B cell (primary cell): ENCODE results near the gene PHACTR1. TPM values are rescaled to one million over a fixed set of nuclear protein-coding genes. Genes with fewer than 3 reads are reported as not detected.

ENCODE experiments used
- ATAC-seq: fragments of 200-7000 bp; cut with Tn5 transposase; one replicate; pipeline ENCODE4 v1.10.0; 2021; ENCODE audit warnings: low read depth, mild to moderate bottlenecking, moderate number of reproducible peaks, moderate library complexity
- CTCF ChIA-PET: fragments of 350-600 bp; sonication (Branson Sonifier 250); formaldehyde crosslinking; loops from one replicate; lab custom pipeline; 2021; ENCODE audit warnings: antibody characterized with exemption, inconsistent platforms; lab: Charles Lee
- POLR2A ChIA-PET: fragments of 350-600 bp; sonication (Branson Sonifier 250); formaldehyde crosslinking; loops from one replicate; lab custom pipeline; 2021; ENCODE audit warnings: antibody characterized with exemption; lab: Charles Lee
- DNase-seq: peaks from one replicate; pipeline ENCODE4 v3.0.0; 2013
- H2AFZ ChIP-seq: 2 replicates; pipeline ENCODE4 v1.6.1; 2012; ENCODE audit warnings: mild to moderate bottlenecking, low read depth, low read length; ENCODE audit not compliant: insufficient read depth, poor library complexity, severe bottlenecking
- H3K27ac ChIP-seq, 2 donors: 1 replicate in 1 of 2; 2 replicates in 1 of 2; pipeline ENCODE4 v1.5.1; 2012 to 2013; ENCODE audit warnings: low read length in 2 of 2, mild to moderate bottlenecking in 2 of 2, moderate library complexity in 1 of 2
- H3K27me3 ChIP-seq, 4 experiments: fragments of 200-600 bp in 1 of 4; sonication (generic) in 1 of 4; replicated peaks in 1 of 4; 1 replicate in 2 of 4; 2 replicates in 2 of 4; pipeline versions ENCODE4 v1.6.1 to v1.7.0; 2013 to 2016; ENCODE audit warnings: low read length in 3 of 4, mild to moderate bottlenecking in 2 of 4, mixed read lengths in 1 of 4, moderate library complexity in 1 of 4; ENCODE audit not compliant: insufficient read depth in 4 of 4, control insufficient read depth in 3 of 4; ENCODE audit errors: control extremely low read depth in 1 of 4
- H3K36me3 ChIP-seq, 2 experiments: replicated peaks in 1 of 2; 1 replicate in 1 of 2; 2 replicates in 1 of 2; pipeline versions ENCODE4 v1.6.1 to v1.7.1; 2013; ENCODE audit warnings: low read length in 1 of 2; ENCODE audit not compliant: insufficient read depth in 2 of 2, control insufficient read depth in 1 of 2; ENCODE audit errors: control extremely low read depth in 1 of 2, extremely low read depth in 1 of 2
- H3K4me1 ChIP-seq, 2 donors: fragments of 200-600 bp in 1 of 2; sonication (generic) in 1 of 2; 1 replicate in 1 of 2; 2 replicates in 1 of 2; pipeline versions ENCODE4 v1.5.1 to v1.6.1; 2013 to 2017; ENCODE audit warnings: low read length in 2 of 2; ENCODE audit not compliant: control insufficient read depth in 2 of 2, insufficient read depth in 2 of 2
- H3K4me2 ChIP-seq: replicated peaks from 2 replicates; pipeline ENCODE3; 2012; ENCODE audit warnings: mild to moderate bottlenecking, low read depth, low read length; ENCODE audit not compliant: poor library complexity, severe bottlenecking
- H3K4me3 ChIP-seq, 5 experiments: fragments of 200-600 bp in 1 of 5; sonication (generic) in 1 of 5; 1 replicate in 3 of 5; 2 replicates in 2 of 5; pipeline versions ENCODE4 v1.5.1 to v1.7.0; 2011 to 2016; ENCODE audit warnings: low read length in 4 of 5, mild to moderate bottlenecking in 4 of 5, low read depth in 2 of 5, control low read depth in 1 of 5, moderate library complexity in 1 of 5; ENCODE audit not compliant: insufficient read depth in 1 of 5; ENCODE audit errors: control extremely low read depth in 1 of 5, extremely low read depth in 1 of 5
- H3K79me2 ChIP-seq: fragments of 200-600 bp; sonication (generic); one replicate; pipeline ENCODE4 v1.6.0; 2016; ENCODE audit warnings: low read length; ENCODE audit not compliant: control insufficient read depth, insufficient read depth
- H3K9ac ChIP-seq: fragments of 200-600 bp; sonication (generic); 2 replicates; pipeline ENCODE4 v1.6.1; 2017; ENCODE audit warnings: mild to moderate bottlenecking, low read length, moderate library complexity
- H3K9me3 ChIP-seq, 3 donors: one replicate each; pipeline versions ENCODE4 v1.6.1 to v1.7.1; 2013; ENCODE audit warnings: low read length in 2 of 3; ENCODE audit not compliant: control insufficient read depth in 2 of 3, insufficient read depth in 1 of 3; ENCODE audit errors: control extremely low read depth in 1 of 3
- H4K20me1 ChIP-seq: 2 replicates; pipeline ENCODE4 v1.6.0; 2012; ENCODE audit warnings: mild to moderate bottlenecking, low read length; ENCODE audit not compliant: insufficient read depth, control insufficient read depth, poor library complexity, severe bottlenecking
- H3K27ac Mint-ChIP-seq: one replicate; pipeline ENCODE4 v1.8.0; 2021; ENCODE audit warnings: mixed read lengths
- H3K27me3 Mint-ChIP-seq: one replicate; pipeline ENCODE4 v1.8.0; 2021; ENCODE audit warnings: mixed read lengths
- H3K4me1 Mint-ChIP-seq: one replicate; pipeline ENCODE4 v1.8.0; 2021; ENCODE audit warnings: mixed read lengths
- H3K4me3 Mint-ChIP-seq: one replicate; pipeline ENCODE4 v1.8.0; 2021; ENCODE audit warnings: mixed read lengths
- H3K9me3 Mint-ChIP-seq: one replicate; pipeline ENCODE4 v1.8.0; 2022; ENCODE audit warnings: mixed read lengths; ENCODE audit not compliant: insufficient read depth
- EZH2 ChIP-seq: IDR thresholded peaks from 2 replicates; pipeline ENCODE4 v1.6.1; 2012; ENCODE audit warnings: borderline replicate concordance, low read depth, mild to moderate bottlenecking, moderate library complexity, low read length; ENCODE audit not compliant: insufficient read depth, poor library complexity, severe bottlenecking
- WGBS: methylation state at CpG from one replicate; pipeline ENCODE4 v1.1.5; 2013; ENCODE audit warnings: missing lambda C conversion rate; ENCODE audit not compliant: insufficient coverage; 5-methylcytosine and 5-hydroxymethylcytosine counted together
- intact Hi-C: fragments of 100-400 bp; cut with micrococcal nuclease; formaldehyde crosslinking; loops from one replicate; pipeline ENCODE4 v1.10.0; 2022
- polyA plus RNA-seq: library from polyadenylated mRNA; depleted of rRNA; stranded (reverse); fragments of >200 nt; gene quantifications from 2 replicates; pipeline ENCODE4 v1.2.3, GENCODE V29; 2012
- total RNA-seq, 2 donors: library from RNA; stranded (reverse); fragments of 120-200 nt in 1 of 2; gene quantifications; 1 replicate in 1 of 2; 2 replicates in 1 of 2; pipeline versions ENCODE4 v1.2.3 to v1.2.4, GENCODE V29; 2013 to 2022
- TF ChIP-seq, protein P1 (sequence below): fragments of 200-600 bp; IDR thresholded peaks from one replicate; pipeline ENCODE4 v1.8.0; 2022; ENCODE audit warnings: antibody characterized with exemption, mild to moderate bottlenecking

Gene PHACTR1
- total and polyA plus RNA-seq, 2 donors (not counting 1 experiment from before 2014, with no cell fraction given) = 30.2 to 129 TPM

GRCh38 chr6:13308332-13308731 is 591.8 kb downstream of the PHACTR1 start:
- intact Hi-C loops = no loop called here
- Histone ChIP-seq H2AFZ (no peak overlapping the region), H3K9ac (no peak overlapping the region), H3K4me1 (peaks cover 26% of the 10 kb centered on the region in 2 donors), H4K20me1 (no peaks in the 10 kb centered on the region), H3K36me3 (peaks cover 16 to 42% of the 10 kb centered on the region in 2 experiments), H3K79me2 (peaks cover 29% of the 10 kb centered on the region), H3K27me3 (no peaks in the 10 kb centered on the region), H3K4me3 (no peak overlapping the region), H3K9me3 (no peaks in the 10 kb centered on the region), H3K4me2 (no peak overlapping the region), H3K27ac (no peak overlapping the region)
- Mint-ChIP-seq H3K4me1 (peaks cover 29% of the 10 kb centered on the region), H3K9me3 (no peaks in the 10 kb centered on the region), H3K4me3 (no peak overlapping the region), H3K27me3 (no peaks in the 10 kb centered on the region), H3K27ac (no peak overlapping the region)
- WGBS = no CpG with 5 or more reads among the region's 1 CpG
- no peak for DNase-seq
- ChIA-PET CTCF (interaction anchor here (0.8 kb wide), 1 partner anchor 113 kb away, joined by 3 read pairs; no protein-coding TSS in a partner anchor), POLR2A (no interaction called here)
- TF ChIP-seq EZH2 = no peak
- TF ChIP-seq, protein P1, sequence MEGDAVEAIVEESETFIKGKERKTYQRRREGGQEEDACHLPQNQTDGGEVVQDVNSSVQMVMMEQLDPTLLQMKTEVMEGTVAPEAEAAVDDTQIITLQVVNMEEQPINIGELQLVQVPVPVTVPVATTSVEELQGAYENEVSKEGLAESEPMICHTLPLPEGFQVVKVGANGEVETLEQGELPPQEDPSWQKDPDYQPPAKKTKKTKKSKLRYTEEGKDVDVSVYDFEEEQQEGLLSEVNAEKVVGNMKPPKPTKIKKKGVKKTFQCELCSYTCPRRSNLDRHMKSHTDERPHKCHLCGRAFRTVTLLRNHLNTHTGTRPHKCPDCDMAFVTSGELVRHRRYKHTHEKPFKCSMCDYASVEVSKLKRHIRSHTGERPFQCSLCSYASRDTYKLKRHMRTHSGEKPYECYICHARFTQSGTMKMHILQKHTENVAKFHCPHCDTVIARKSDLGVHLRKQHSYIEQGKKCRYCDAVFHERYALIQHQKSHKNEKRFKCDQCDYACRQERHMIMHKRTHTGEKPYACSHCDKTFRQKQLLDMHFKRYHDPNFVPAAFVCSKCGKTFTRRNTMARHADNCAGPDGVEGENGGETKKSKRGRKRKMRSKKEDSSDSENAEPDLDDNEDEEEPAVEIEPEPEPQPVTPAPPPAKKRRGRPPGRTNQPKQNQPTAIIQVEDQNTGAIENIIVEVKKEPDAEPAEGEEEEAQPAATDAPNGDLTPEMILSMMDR = no peak
- no peak for ATAC-seq

DNA sequence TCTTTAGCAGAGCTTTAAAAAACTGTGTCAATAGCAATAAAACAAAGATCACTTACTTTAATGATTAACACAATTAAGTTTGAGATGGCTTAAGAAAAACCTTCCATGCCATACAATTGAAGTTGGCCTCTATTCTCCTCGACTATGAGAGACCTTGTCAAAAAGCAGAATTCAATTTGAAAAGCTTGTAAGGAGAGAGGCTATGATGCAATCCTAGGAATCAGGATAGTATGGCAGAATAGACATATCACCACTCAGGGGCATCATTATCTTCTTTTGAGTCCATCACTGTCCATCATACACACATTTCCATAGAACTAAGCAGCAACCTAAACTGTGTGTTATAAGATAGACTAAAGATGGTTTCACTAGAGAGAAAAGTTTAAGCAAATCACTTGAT is 594.6 kb downstream of the PHACTR1 start:
- Mint-ChIP-seq H3K4me1 (peaks cover 6% of the 10 kb centered on the region), H3K9me3 (no peaks in the 10 kb centered on the region), H3K4me3 (no peak overlapping the region), H3K27me3 (no peaks in the 10 kb centered on the region), H3K27ac (no peak overlapping the region)
- Histone ChIP-seq H4K20me1 (no peaks in the 10 kb centered on the region), H2AFZ (no peak overlapping the region), H3K27ac (no peak overlapping the region), H3K4me2 (no peak overlapping the region), H3K9ac (no peak overlapping the region), H3K4me3 (no peak overlapping the region), H3K36me3 (peaks cover 15 to 62% of the 10 kb centered on the region in 2 experiments), H3K9me3 (no peaks in the 10 kb centered on the region), H3K4me1 (no peaks in the 10 kb centered on the region), H3K27me3 (no peaks in the 10 kb centered on the region), H3K79me2 (peaks cover 40% of the 10 kb centered on the region)
- DNase-seq (no peak), ATAC-seq (no peak)
- ChIA-PET POLR2A (interaction anchor here (0.5 kb wide), 1 partner anchor 37 kb away, joined by 8 read pairs; no protein-coding TSS in a partner anchor), CTCF (interaction anchor here (0.6 to 2.3 kb wide), 6 partner anchors 11 to 116 kb away, joined by 3 to 7 read pairs (median 4); partner anchors contain the start of gene TBC1D7)
- TF ChIP-seq EZH2 = no peak
- TF ChIP-seq, protein P1 = no peak
- intact Hi-C loops = no loop called here
- WGBS = no CpG with 5 or more reads among the region's 1 CpG
